NCI-H2081 (cell line): ENCODE measurements around the gene RIMS3.

Source experiments
- DNase-seq, 2 experiments: peaks; one replicate each; lab custom pipeline; 2025; lab: John Stamatoyannopoulos, UW

The RIMS3 gene

GRCh38 chr1:40653851-40654537 lies 11.5 kb downstream of the RIMS3 start:
- DNase-seq, result no peak

GRCh38 chr1:40652979-40653378 lies 12.5 kb downstream of the RIMS3 start:
- DNase-seq, result no peak

GRCh38 chr1:40652468-40652867 lies 13.0 kb downstream of the RIMS3 start:
- DNase-seq, result no peak

GRCh38 chr1:40651138-40651857 lies 14.2 kb downstream of the RIMS3 start:
- peak in 1 of 2 experiments; percentile 42 for DNase-seq

- DNase-seq, result no peak
Measured at GRCh38 chr1:40650075-40650474, 15.4 kb downstream of the RIMS3 start.

- no peak for DNase-seq
Measured at GRCh38 chr1:40649592-40649930, 15.9 kb downstream of the RIMS3 start.

GRCh38 chr1:40648928-40649591 lies 16.4 kb downstream of the RIMS3 start:
- peak; percentile 53 to 72 for DNase-seq

- no peak for DNase-seq
Measured at GRCh38 chr1:40648200-40648599, 17.3 kb downstream of the RIMS3 start.

- DNase-seq, result no peak
Measured at GRCh38 chr1:40646315-40646714, 19.2 kb downstream of the RIMS3 start.

- DNase-seq, result no peak
Measured at GRCh38 chr1:40645118-40645680, 20.3 kb downstream of the RIMS3 start.

- no peak for DNase-seq
Measured at GRCh38 chr1:40641601-40642242, 23.8 kb downstream of the RIMS3 start.

- DNase-seq, result no peak
Measured at GRCh38 chr1:40640314-40641076, 25.0 kb downstream of the RIMS3 start.

- no peak for DNase-seq
Measured at GRCh38 chr1:40638097-40639036, 27.1 kb downstream of the RIMS3 start.

- DNase-seq, result no peak
Measured at GRCh38 chr1:40637470-40638007, 27.9 kb downstream of the RIMS3 start.

- no peak for DNase-seq
Measured at GRCh38 chr1:40636777-40637176, 28.7 kb downstream of the RIMS3 start.

GRCh38 chr1:40635763-40636500 lies 29.6 kb downstream of the RIMS3 start:
- DNase-seq, result no peak

- DNase-seq, result no peak
Measured at GRCh38 chr1:40634901-40635655, 30.4 kb downstream of the RIMS3 start.

GRCh38 chr1:40633931-40634376 lies 31.5 kb downstream of the RIMS3 start:
- no peak for DNase-seq

GRCh38 chr1:40633523-40633922 lies 32.0 kb downstream of the RIMS3 start:
- no peak for DNase-seq
